Osteoblast (primary cell): ENCODE data around the gene ZC3H18. TPM values are rescaled to one million over a fixed set of nuclear protein-coding genes. Genes with fewer than 3 reads are reported as not detected.

Experiments used
- DNase-seq: peaks from one replicate; pipeline ENCODE4 v3.0.0; 2011; ENCODE audit warnings: low spot score, mixed read lengths; ENCODE audit not compliant: insufficient read length; ENCODE audit errors: missing footprints
- H2AFZ ChIP-seq: 2 replicates; pipeline ENCODE4 v1.6.0; 2011; ENCODE audit warnings: mild to moderate bottlenecking, low read length
- H3K27ac ChIP-seq: 2 replicates; pipeline ENCODE4 v1.5.1; 2011; ENCODE audit warnings: mild to moderate bottlenecking, low read depth, low read length, moderate library complexity
- H3K27me3 ChIP-seq: 2 replicates; pipeline ENCODE4 v1.6.0; 2012; ENCODE audit warnings: mild to moderate bottlenecking, control low read depth, inconsistent platforms, low read length, moderate library complexity; ENCODE audit not compliant: insufficient read depth
- H3K36me3 ChIP-seq: 2 replicates; pipeline ENCODE4 v1.5.1; 2011; ENCODE audit warnings: mild to moderate bottlenecking, low read length, control low read depth, moderate library complexity; ENCODE audit not compliant: insufficient read depth
- H3K4me1 ChIP-seq: 2 replicates; pipeline ENCODE4 v1.5.1; 2011; ENCODE audit warnings: mild to moderate bottlenecking, low read length, control low read depth, moderate library complexity; ENCODE audit not compliant: insufficient read depth
- H3K4me2 ChIP-seq: 2 replicates; pipeline ENCODE4 v1.6.0; 2011; ENCODE audit warnings: mild to moderate bottlenecking, low read length; ENCODE audit not compliant: insufficient read depth
- H3K4me3 ChIP-seq: fragments of 200-600 bp; sonication (generic); 3 replicates; pipeline ENCODE4 v1.5.1; 2012; ENCODE audit warnings: mild to moderate bottlenecking, low read length, inconsistent platforms; ENCODE audit not compliant: insufficient read depth
- H3K79me2 ChIP-seq: 2 replicates; pipeline ENCODE4 v1.6.0; 2012; ENCODE audit warnings: mild to moderate bottlenecking, low read length, control low read depth, inconsistent platforms; ENCODE audit not compliant: insufficient read depth
- H3K9me3 ChIP-seq: 2 replicates; pipeline ENCODE4 v1.5.1; 2011; ENCODE audit warnings: low read depth, low read length, control low read depth
- H4K20me1 ChIP-seq: 2 replicates; pipeline ENCODE4 v1.6.0; 2012; ENCODE audit warnings: mild to moderate bottlenecking, low read length, control low read depth; ENCODE audit not compliant: insufficient read depth
- CTCF ChIP-seq: IDR thresholded peaks from 2 replicates; pipeline ENCODE4 v1.5.1; 2011; ENCODE audit warnings: mild to moderate bottlenecking, low read depth, low read length, moderate library complexity; ENCODE audit errors: extremely low read depth
- total RNA-seq: library from RNA; depleted of rRNA; stranded (reverse); fragments of >200 nt; gene quantifications from 2 replicates; pipeline ENCODE4 v1.2.3, GENCODE V29; 2012

Gene ZC3H18
- total RNA-seq, 1 donor = 10.9 TPM

- Histone ChIP-seq H3K4me2 (peak overlapping the region; percentile 88), H4K20me1 (peaks cover 13% of the 10 kb centered on the region), H3K4me3 (peak overlapping the region; percentile 85), H3K79me2 (peaks cover 3% of the 10 kb centered on the region), H3K27ac (no peak overlapping the region), H3K9me3 (no peaks in the 10 kb centered on the region), H3K4me1 (peaks cover 11% of the 10 kb centered on the region), H3K27me3 (no peaks in the 10 kb centered on the region), H3K36me3 (peaks cover 8% of the 10 kb centered on the region), H2AFZ (peak overlapping the region; percentile 72)
- no peak for TF ChIP-seq CTCF
- peak; percentile 93 for DNase-seq
Measured at GRCh38 chr16:88651276-88651988, 81.2 kb downstream of the ZC3H18 start.

- Histone ChIP-seq H3K79me2 (peaks cover 5% of the 10 kb centered on the region), H3K27me3 (no peaks in the 10 kb centered on the region), H4K20me1 (peaks cover 9% of the 10 kb centered on the region), H3K4me3 (no peak overlapping the region), H2AFZ (no peak overlapping the region), H3K4me1 (peaks cover 11% of the 10 kb centered on the region), H3K9me3 (no peaks in the 10 kb centered on the region), H3K36me3 (peaks cover 8% of the 10 kb centered on the region), H3K27ac (no peak overlapping the region), H3K4me2 (no peak overlapping the region)
- no peak for TF ChIP-seq CTCF
- DNase-seq = peak; percentile 68
Measured at GRCh38 chr16:88651989-88652761, 82.0 kb downstream of the ZC3H18 start.

GRCh38 chr16:88652762-88653063 lies 82.5 kb downstream of the ZC3H18 start:
- peak; percentile 84 for DNase-seq
- peaks cover 11% of the 10 kb centered on the region for H3K4me1 ChIP-seq
- peaks cover 9% of the 10 kb centered on the region for H4K20me1 ChIP-seq
- no peaks in the 10 kb centered on the region for H3K9me3 ChIP-seq
- no peak overlapping the region for H3K4me2 ChIP-seq
- TF ChIP-seq CTCF = no peak
- H3K36me3 ChIP-seq = peaks cover 8% of the 10 kb centered on the region
- H2AFZ ChIP-seq = no peak overlapping the region
- H3K79me2 ChIP-seq = peaks cover 5% of the 10 kb centered on the region
- H3K27ac ChIP-seq = no peak overlapping the region
- H3K4me3 ChIP-seq = no peak overlapping the region
- H3K27me3 ChIP-seq = no peaks in the 10 kb centered on the region

- peaks cover 8% of the 10 kb centered on the region for H3K36me3 ChIP-seq
- no peaks in the 10 kb centered on the region for H3K9me3 ChIP-seq
- no peak overlapping the region for H2AFZ ChIP-seq
- no peaks in the 10 kb centered on the region for H3K27me3 ChIP-seq
- no peak overlapping the region for H3K4me3 ChIP-seq
- no peak overlapping the region for H3K27ac ChIP-seq
- H3K79me2 ChIP-seq = peaks cover 5% of the 10 kb centered on the region
- DNase-seq = no peak
- H3K4me2 ChIP-seq = no peak overlapping the region
- TF ChIP-seq CTCF = no peak
- H3K4me1 ChIP-seq = peaks cover 11% of the 10 kb centered on the region
- peaks cover 9% of the 10 kb centered on the region for H4K20me1 ChIP-seq
Measured at GRCh38 chr16:88653101-88653500, 82.9 kb downstream of the ZC3H18 start.
